Fibroblast of mammary gland (primary cell): ENCODE results near the gene TPM4.

ENCODE experiments used
- DNase-seq: peaks from one replicate; pipeline ENCODE4 v3.0.0-alpha.2; 2010; ENCODE audit warnings: low read depth
- H3K4me3 ChIP-seq: 2 replicates; pipeline ENCODE4 v1.5.1; 2011; ENCODE audit warnings: low read depth, mild to moderate bottlenecking, low read length, moderate library complexity; ENCODE audit not compliant: control insufficient read depth
- CTCF ChIP-seq: conservative IDR thresholded peaks from 2 replicates; pipeline ENCODE4 v1.5.1; 2011; ENCODE audit warnings: low read depth, low read length, inconsistent platforms; ENCODE audit not compliant: control insufficient read depth, insufficient read depth

The TPM4 gene

GRCh38 chr19:16032509-16033135 is 43.7 kb upstream of the TPM4 start:
- no peak overlapping the region for H3K4me3 ChIP-seq
- no peak for DNase-seq
- no peak for TF ChIP-seq CTCF

- H3K4me3 ChIP-seq = no peak overlapping the region
- no peak for TF ChIP-seq CTCF
- DNase-seq = no peak
Measured at GRCh38 chr19:16033136-16033530, 43.2 kb upstream of the TPM4 start.

- TF ChIP-seq CTCF = no peak
- DNase-seq = no peak
- no peak overlapping the region for H3K4me3 ChIP-seq
Measured at GRCh38 chr19:16033721-16034120, 42.6 kb upstream of the TPM4 start.

- TF ChIP-seq CTCF = no peak
- H3K4me3 ChIP-seq = no peak overlapping the region
- no peak for DNase-seq
Measured at GRCh38 chr19:16034180-16034579, 42.1 kb upstream of the TPM4 start.

GRCh38 chr19:16034958-16035560 is 41.2 kb upstream of the TPM4 start:
- H3K4me3 ChIP-seq = no peak overlapping the region
- TF ChIP-seq CTCF = no peak
- DNase-seq = no peak

GRCh38 chr19:16035601-16036297 is 40.5 kb upstream of the TPM4 start:
- no peak for DNase-seq
- no peak overlapping the region for H3K4me3 ChIP-seq
- TF ChIP-seq CTCF = no peak
